Stimulated activated CD8-positive, alpha-beta memory T cell treated with anti-CD3 and anti-CD28 coated beads, Interleukin-15, amount 100 ng/mL, for 1 hour (primary cell): ENCODE data around the gene PSORS1C1.

Experiments used
- DNase-seq: peaks from one replicate; pipeline ENCODE4 v3.0.0-alpha.2; 2020; ENCODE audit warnings: low read depth

The PSORS1C1 gene

DNA sequence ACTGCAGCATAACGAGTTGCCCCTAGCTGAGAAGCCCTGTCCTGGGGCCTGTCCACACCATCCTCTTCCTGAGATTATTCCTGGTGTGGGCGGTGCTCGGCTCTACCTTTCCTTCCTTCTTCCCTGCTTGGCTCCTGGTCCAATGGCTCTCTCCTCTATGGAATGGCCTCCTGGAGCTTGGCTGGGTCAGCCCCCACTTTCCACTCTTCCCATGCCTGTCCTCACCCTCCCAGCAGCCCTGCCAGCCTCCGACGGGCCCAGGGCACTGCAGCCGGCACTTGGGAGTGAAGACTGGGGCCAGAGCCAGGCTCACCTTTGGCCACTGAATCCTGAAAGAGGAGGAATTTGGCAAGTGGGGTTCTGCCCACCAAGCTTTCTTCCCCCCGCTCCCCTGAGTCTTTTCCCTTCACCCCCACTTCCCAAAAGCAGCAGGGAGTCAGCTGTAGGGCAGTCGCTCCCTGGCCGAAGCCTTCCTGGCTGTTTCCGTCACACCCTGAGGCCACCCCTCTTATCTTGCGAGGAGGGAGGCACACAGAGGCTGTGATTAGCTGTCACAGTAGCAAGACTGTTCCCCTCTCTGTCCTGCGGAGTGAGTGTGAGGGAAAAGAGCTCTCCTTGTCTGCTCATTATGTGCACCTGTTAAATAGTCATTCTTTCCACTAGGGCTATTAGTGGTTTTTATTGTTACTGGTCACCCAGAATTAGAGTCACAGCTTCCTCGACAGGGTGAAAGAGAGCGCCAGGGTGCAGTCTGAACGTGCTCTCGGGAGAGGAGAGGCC, 12.0 kb downstream of the PSORS1C1 start:
- no peak for DNase-seq

DNA sequence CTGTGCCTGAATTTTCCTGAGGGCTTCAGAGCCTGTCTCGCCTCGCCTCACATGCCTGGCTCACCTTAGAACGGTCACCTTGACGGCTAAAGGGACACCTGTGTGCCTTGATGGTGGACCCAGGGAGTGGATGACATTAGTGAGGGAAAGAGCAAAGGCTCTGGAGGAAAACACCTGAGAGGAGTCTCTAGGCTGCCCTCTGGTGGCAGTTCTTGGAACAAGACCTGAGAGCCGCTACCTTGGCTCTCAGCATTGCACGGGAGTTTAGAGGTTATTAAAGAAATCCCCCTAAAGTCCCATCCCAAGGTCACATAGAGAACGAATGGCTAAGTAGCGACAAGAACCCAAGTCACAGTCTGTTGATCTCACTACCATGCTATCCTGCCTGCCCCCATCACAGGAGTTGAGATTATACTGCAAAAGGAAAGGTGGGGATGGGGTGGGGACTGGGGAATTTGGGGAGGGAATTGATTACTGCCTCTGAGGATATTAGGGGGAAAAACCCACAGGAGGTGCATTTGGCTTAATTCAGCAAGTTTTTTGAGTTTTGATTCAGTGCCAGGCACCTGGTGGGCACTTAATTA, 13.6 kb downstream of the PSORS1C1 start:
- DNase-seq: peak; percentile 60

DNA sequence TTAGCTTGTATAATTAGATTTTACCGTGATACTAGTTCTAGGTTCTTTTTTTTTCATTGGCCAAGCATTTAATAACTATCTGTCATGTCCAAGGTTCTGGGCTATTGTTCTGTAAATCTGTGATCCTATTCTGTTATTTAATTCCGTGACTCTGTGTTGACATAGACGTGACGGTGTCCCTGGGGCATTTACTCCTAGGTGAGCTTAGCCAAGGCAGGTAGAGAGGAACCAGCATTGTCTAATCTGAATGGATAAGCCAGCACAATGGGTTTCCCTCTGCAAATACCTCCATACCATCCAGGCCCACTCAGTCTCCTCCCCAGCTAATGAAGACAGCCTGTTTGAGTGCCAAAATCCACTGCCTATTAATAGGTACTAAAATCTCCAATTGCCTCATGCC, 14.5 kb downstream of the PSORS1C1 start:
- DNase-seq: no peak

DNA sequence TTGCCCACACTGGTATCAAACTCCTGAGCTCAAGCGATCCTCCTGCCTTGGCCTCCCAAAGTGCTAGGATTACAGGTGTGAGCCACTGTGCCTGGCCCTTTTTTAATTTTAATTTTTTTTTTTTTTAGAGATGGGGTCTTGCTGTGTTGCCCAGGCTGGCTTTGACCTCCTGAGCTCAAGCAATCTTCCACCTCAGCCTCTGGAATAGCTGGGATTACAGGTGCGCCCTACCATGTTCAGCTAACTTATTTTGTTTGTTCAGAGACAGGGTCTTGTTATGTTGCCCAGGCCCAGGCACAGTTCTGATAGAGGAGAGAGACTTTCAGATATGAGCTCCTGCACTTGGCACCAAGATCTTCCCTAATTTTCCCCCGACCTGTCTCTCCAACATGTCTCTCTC, 16.2 kb downstream of the PSORS1C1 start:
- DNase-seq: no peak

DNA sequence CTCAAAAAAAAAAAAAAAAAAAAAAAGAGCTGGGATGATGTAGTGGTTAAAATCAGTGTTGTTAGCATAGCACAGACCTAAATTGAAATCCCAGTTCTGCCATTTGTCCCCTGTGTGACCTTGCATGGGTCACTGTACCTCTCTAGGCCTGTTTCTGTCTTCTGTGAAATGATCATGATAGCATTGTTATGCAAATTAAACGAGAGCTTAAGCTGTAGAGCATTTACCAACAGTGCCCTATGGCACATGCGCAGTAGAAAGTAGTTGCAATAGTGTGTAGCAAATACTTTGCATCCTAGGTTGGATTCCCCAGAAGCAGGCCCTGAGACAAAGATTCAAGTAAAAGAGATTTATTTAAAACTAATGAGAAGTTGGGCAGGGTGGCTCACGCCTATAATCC, 17.0 kb downstream of the PSORS1C1 start:
- DNase-seq: no peak

DNA sequence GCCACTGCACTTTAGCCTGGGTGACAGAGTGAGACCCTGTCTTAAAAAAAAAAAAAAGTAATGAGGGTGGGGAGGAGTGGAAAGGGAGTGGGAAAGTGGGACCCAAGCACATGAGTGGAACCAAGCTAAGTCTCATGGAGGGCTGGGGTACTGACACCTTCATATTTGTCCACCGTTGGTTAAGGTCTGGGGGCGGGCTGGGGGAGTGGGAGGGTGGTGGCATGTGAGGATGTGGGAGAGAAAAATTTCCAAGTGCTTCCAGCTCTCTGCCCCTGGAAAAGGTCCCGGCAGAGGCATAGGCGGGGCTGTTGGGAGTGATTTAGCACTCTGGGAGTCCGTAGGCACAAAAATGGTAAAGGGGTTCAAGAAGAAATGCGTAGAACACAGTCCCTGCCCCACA, 18.2 kb downstream of the PSORS1C1 start:
- no peak for DNase-seq

DNA sequence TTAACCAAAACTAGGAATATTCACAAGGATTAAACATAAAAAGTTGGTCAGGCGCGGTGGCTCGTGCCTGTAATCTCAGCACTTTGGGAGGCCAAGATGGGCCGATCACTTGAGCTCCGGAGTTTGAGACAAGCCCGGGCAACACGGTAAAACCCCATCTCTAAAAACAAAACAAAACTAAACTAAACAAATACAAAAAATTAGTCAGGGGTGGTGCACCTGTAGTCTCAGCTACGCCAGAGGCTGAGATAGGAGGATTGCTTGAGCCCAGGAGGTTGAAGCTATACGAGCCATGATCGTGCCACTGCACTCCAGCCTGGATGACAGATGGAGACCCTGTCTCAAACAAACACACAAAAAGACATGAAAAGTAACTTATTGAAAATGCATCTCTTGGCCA, 21.1 kb downstream of the PSORS1C1 start:
- no peak for DNase-seq

DNA sequence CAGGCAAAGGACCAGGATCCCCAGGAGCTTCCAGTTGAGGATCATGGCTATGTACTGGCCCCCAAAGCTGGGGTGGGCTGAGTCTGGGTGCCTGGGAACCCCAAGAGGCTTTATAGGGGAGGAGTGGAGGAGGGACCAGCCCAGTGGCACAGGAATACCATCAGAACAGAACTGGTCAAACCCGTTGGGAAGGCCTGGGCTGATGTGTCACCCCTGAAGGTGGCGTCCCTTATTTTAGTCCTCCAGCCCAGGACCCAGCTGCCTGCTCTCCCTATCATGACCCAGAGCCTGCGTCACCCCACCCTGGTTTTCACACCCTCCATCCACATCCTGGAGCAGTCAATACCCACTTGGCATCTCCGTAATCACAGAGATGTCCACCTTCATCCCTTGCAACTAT, 24.4 kb downstream of the PSORS1C1 start, which contains the start of gene PSORS1C2:
TSS of gene PSORS1C2 (minus strand) at position 85 of the 400 bp plus-strand sequence. CDS start at position 45, 40 bp downstream.
- DNase-seq: no peak

DNA sequence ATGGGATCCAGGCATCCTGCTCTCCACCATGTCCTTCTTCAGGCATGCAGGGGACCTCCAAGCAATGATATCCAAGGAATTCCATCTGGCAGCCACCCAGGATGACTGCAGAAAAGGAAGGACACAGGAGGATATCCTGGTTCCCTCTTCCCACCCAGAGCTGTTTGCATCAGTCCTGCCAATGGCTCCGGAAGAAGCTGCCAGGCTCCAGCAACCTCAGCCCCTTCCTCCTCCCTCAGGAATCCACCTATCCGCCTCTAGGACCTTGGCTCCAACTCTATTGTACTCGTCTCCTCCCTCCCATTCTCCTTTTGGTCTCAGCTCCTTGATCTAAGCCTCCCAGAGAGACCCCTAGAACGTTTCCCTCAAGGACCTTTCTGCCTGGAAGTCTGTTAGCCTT, 25.0 kb downstream of the PSORS1C1 start:
- DNase-seq: no peak

DNA sequence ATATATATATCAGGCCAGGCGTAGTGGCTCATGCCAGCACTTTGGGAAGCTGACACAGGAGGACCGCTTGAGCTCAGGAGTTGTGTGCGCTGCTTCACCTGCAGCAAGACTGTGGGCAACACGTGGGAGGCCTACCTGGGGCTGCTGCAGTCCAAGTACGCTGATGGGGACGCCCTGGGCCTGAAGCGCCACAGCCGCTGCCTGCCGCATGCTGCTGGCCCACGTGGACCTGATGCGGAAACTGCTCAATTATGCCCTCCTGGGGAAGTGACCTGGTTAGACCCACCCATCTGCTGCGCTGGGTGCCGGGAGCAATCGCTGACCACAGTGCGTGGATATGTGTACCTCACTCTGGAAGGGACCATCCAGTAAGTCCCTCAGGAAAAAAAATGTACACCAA, 26.0 kb downstream of the PSORS1C1 start:
- no peak for DNase-seq

DNA sequence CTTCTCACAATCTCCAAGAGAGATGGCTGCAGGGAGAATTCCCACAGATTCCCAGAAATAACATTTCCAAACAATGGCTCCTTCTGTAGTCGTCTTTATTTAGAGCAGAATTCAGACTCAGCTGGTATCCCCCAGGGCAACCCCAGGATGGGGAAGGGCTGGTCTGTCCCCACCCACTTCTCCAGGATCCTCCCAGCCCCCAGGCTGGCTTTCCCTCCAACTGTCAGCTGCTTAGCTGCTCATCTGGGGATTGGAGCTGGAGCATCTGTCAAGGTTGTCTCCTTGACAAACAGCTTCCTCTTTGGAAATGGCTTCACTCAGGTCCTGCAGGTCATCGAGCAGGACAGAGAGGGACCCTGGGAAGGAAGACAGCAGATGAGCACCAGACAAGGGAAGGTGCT, 27.8 kb downstream of the PSORS1C1 start:
- no peak for DNase-seq

DNA sequence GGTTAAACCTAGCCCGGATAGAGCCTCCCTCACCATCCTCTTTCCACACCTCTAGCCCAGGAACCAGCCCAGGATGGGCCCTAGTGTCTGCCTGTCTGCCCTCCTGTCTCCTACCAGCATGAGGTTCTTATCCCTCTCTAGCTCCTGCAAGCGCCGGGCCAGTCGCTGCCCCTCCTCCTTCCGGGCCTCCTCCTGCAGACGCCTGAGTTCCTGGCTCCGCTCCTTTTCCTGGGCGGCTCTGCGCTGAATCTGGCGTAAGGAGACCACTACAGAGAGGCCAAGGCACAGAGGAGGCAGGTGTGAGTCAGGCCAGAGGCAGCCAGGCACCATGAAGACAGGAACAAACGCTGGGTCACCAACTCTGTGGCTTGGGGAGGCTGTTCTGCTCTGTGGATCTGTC, 28.5 kb downstream of the PSORS1C1 start:
- no peak for DNase-seq

DNA sequence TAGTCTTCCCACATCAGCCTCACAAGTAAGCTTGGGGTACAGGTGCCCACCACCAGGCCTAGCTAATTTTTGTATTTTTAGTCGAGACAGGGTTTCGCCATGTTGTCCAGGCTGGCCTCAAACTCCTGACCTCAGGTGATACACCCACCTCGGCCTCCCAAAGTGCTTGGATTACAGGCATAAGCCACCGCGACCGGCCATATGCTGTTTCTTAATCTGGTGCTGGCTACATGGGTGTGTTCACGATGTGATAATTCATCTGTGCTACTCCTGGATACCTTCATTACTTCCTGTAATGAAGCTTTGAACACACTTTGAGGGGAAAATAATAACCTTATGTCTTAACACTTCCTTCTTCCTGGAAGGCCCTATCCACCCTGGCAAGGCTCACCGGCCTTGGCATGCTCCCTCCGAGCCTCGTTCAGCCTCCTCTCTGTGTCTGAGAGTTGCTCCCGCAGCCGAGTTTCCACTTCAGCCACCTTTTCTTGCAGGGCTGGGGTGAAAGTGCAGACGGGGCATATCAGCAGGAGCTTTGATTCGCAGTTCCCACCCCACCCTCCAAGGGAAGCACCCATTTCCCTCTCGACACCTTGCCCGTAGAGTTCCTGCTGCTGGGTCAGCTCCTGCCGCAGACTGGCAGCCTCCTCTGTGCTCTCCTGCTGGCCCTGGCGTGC, 29.8 kb downstream of the PSORS1C1 start:
- no peak for DNase-seq

DNA sequence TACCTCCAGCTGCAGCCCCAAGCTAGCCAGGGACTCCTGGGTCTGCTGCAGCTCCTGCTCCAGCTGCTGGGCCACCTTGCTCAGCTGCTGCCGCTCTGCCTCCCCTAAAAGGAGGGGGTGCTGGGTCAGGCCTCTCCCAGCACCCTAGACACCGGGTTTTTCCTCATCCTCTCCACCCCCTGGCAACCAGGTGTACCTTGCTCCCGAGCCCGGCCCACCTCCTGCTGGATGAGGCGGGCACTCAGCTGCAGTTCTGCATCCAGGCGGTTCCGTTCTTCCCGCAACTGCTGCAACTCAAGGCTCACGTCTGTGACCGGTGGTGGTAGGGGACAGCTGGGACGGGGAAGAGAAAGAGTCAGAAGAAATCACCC, 30.4 kb downstream of the PSORS1C1 start:
- DNase-seq: no peak

DNA sequence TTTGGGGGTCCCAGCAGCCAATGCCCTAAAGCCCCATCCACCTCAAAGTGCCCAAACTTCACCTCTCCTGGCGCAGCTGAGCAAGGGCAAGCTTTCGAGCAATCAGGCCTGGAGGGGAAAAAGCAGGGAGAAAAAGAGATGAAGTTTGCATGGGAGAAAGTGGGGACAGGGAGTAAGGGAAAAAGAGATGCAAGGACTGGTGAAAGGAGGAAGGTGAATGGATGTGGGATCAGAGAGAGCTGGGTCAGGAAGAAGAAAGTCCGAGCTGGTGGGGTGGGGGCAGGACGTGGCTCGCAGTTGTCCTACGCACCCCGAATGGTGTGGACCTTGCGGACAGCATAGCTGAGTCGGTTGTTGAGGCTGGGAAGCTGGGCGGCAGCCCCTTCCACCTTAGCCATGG, 30.8 kb downstream of the PSORS1C1 start:
- no peak for DNase-seq

DNA sequence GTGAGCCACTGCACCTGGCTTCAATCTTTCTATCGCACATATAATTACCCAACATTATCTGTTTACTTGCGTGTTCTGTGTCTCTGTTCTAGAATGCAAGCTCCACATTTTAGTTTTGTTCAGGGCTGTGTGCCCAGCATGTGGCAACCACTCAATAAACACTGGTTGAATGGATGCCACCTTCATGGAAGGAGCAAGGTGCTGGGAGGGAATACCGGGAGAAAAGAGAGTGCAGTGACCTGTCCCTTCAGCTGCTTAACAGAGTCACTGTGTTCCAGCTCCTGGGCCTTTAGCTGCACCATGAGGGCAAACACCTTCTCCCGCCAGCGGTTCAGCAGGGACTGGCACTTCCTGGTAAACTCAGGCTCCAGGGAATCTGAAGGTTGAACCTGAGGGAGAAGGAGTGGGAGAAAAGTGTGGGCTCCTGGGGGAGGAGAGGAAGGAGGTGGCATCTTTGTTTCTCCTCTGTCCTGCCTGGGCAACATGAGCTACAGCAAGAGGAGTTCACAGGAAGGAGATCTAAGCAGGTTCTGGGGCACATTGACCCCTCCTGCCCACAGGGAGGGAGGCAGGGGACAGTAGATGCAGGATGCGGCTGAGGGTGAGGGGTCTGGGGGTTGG, 35.3 kb downstream of the PSORS1C1 start:
- no peak for DNase-seq

DNA sequence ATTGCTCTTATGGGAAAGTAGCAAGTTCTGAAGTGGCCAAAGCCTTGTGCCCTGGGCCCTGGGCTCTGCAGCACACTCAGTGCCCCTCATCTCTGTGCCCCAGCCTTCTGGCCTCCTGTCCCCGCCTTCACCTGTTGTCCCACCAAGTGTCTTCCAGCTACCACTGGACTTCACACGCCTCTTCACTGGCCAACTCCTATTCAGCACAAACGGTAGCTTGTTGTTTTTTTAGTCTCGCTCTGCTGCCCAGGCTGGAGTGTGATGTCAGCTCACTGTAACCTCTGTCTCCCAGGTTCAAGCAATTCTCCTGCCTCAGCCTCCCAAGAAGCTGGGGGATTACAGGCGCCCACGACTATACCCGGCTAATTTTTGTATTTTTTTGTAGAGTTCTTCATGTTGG, 38.2 kb downstream of the PSORS1C1 start:
- no peak for DNase-seq

DNA sequence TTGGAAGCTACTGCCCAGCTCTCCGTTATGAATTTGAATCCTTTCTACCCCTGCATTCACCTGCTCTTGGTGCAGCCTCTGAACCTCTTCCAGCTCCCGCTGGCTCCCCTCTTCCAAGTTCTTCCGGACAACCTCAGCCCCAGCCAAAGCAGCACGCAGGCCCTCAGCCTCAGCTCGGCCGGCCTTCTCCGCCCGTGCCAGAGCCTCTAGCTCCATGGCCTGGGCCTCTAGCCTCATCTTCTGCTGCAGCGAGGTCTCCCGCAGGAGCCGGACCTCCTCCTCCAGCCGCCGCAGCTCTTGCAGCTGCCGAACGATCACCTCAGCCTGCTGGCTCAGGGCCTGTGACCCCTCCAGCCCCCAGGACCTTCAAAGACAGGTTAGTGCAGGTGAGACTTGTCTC, 39.8 kb downstream of the PSORS1C1 start:
- no peak for DNase-seq

DNA sequence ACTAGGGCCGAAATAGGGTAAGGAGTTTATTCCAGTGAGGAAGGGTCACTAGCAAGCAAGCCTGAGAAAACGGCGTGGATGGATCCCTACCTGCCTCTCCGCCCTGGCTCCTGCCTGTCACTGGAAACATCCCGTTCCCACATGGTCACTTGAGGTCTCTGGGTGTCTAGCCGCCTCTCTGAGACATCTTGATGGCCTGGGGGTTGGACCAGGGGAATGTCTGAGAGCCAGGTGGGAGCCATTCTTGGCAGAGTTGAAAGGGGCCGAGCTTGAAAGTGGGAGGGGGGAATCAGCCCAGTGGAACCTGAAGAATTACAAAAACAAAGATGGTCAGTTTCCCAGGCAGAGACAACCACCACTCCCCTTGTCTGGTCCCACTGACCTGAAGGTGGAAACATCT, 42.0 kb downstream of the PSORS1C1 start:
- no peak for DNase-seq

DNA sequence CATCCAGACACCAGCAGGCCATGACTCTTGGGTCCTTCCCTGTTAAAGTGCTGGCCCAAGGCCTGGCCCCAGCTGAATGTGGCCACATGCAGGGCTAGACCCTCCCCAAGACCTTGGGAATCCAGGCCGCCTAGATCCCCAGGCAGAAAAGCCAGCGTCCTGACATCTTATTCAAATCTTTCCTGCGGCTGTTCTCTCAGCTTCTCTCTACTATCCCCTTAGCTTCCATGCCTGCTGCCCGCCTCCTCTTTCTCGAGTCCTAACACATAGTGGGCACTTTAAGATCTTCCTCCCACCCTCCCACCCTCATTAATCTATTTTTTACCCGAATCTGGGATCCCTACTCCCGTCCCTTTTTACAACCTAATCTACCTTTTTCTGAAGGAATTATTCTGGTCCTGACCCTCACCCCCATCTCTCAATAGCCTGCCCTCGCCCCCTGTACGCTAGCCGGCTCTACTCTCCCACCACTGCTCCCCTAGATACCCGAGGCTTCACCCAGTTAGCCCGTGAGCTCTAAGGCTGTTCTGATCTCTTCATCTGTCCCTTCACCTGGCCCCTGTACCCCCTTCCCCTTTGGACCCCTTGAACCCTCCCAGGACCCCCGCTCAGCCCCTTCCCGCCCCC, 43.0 kb downstream of the PSORS1C1 start, which contains the start of gene CCHCR1:
TSS of gene CCHCR1 (minus strand) at position 290 of the 627 bp plus-strand sequence. CDS start at position 88, 202 bp downstream.
- DNase-seq: no peak

DNA sequence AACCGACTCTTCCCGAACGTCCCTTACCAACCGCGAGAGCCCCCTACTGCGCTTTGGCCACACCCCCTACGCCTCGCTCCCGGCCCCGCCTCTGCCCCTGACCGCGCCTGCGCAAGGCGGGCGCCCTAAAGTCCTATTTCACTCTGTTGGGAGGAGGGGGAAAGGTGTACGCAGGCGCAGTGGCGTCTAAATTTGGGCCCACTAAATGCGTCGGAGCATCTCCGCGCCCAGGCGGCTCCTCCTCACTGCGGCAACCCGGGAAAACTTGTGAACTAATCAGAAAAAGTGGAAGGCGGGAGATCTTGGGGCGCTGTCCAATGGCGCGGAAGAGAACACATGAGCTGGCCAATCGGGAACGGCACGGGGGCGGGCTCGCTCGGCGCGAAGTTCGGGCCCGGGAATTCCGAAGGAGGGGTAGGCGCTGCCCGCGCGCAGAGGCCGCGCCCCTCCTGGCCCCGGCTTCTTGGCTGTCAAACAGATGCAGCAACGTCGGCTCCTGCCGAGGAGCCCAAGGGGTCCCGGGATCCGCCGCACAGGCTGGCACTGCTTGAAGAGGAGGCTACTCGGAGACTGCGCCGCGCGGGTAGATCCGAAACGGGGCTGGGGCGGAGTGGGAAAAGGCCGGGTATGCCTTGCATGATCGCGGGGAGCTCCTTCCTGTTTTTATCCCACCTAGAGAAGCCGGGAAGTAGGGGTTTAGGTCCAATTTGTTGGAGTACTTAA, 43.7 kb downstream of the PSORS1C1 start, which contains the start of gene TCF19:
TSS of gene TCF19 (plus strand) at position 450 of the 723 bp plus-strand sequence. CDS start 881 bp downstream, outside the sequence.
- DNase-seq: peak; percentile 98
